Astrocyte (in vitro differentiated cells and primary cell): Measurements from ENCODE around the gene RILPL1. TPM values are rescaled to one million over a fixed set of nuclear protein-coding genes. Genes with fewer than 3 reads are reported as not detected.

Experiments used
- DNase-seq: peaks from one replicate; pipeline ENCODE4 v3.0.0-alpha.2; 2010; ENCODE audit warnings: low read depth
- FAIRE-seq: peaks from 2 replicates; lab custom pipeline; 2011; peaks lifted over from hg19 to GRCh38; lab: Jason Lieb, UNC
- H2AFZ ChIP-seq: 2 replicates; pipeline ENCODE4 v1.6.0; 2012; ENCODE audit warnings: low read depth, low read length, inconsistent platforms
- H3K27ac ChIP-seq: 2 replicates; pipeline ENCODE4 v1.5.1; 2011; ENCODE audit warnings: low read depth, low read length, inconsistent platforms
- H3K27me3 ChIP-seq: 2 replicates; pipeline ENCODE4 v1.6.0; 2011; ENCODE audit warnings: low read length, inconsistent platforms; ENCODE audit not compliant: insufficient read depth
- H3K36me3 ChIP-seq: 2 replicates; pipeline ENCODE4 v1.5.1; 2011; ENCODE audit warnings: low read length, inconsistent platforms; ENCODE audit not compliant: insufficient read depth
- H3K4me1 ChIP-seq: 2 replicates; pipeline ENCODE4 v1.5.1; 2011; ENCODE audit warnings: low read length, inconsistent platforms; ENCODE audit not compliant: insufficient read depth
- H3K4me2 ChIP-seq: 2 replicates; pipeline ENCODE4 v1.6.0; 2012; ENCODE audit warnings: low read length, inconsistent platforms
- H3K4me3 ChIP-seq: 2 replicates; pipeline ENCODE4 v1.5.1; 2011; ENCODE audit warnings: low read depth, mild to moderate bottlenecking, low read length, inconsistent platforms; ENCODE audit not compliant: insufficient read depth
- H3K79me2 ChIP-seq: 2 replicates; pipeline ENCODE4 v1.6.0; 2012; ENCODE audit warnings: mild to moderate bottlenecking, low read length, inconsistent platforms; ENCODE audit not compliant: insufficient read depth
- H3K9ac ChIP-seq: 2 replicates; pipeline ENCODE4 v1.6.0; 2012; ENCODE audit warnings: mild to moderate bottlenecking, low read length, inconsistent platforms
- H3K9me3 ChIP-seq: 2 replicates; pipeline ENCODE4 v1.5.1; 2012; ENCODE audit warnings: low read depth, mild to moderate bottlenecking, low read length, inconsistent platforms; ENCODE audit not compliant: insufficient read depth
- H4K20me1 ChIP-seq: 2 replicates; pipeline ENCODE4 v1.6.0; 2012; ENCODE audit warnings: low read length, inconsistent platforms; ENCODE audit not compliant: insufficient read depth
- H3K27ac Mint-ChIP-seq: one replicate; pipeline ENCODE4 v1.8.0; 2021; ENCODE audit warnings: mild to moderate bottlenecking, mixed read lengths; ENCODE audit not compliant: unreplicated experiment
- H3K27me3 Mint-ChIP-seq: one replicate; pipeline ENCODE4 v1.8.0; 2021; ENCODE audit warnings: low read depth, mixed read lengths; ENCODE audit not compliant: unreplicated experiment
- H3K36me3 Mint-ChIP-seq: one replicate; pipeline ENCODE4 v1.8.0; 2021; ENCODE audit warnings: low read depth, mixed read lengths; ENCODE audit not compliant: unreplicated experiment
- H3K4me1 Mint-ChIP-seq: one replicate; pipeline ENCODE4 v1.8.0; 2021; ENCODE audit warnings: low read depth, mixed read lengths; ENCODE audit not compliant: unreplicated experiment
- H3K4me3 Mint-ChIP-seq: one replicate; pipeline ENCODE4 v1.8.0; 2021; ENCODE audit warnings: mild to moderate bottlenecking, moderate library complexity, mixed read lengths; ENCODE audit not compliant: unreplicated experiment
- H3K9me3 Mint-ChIP-seq: one replicate; pipeline ENCODE4 v1.8.0; 2021; ENCODE audit warnings: mild to moderate bottlenecking, mixed read lengths; ENCODE audit not compliant: unreplicated experiment
- EZH2 ChIP-seq: IDR thresholded peaks from 2 replicates; pipeline ENCODE4 v1.6.1; 2012; ENCODE audit warnings: mild to moderate bottlenecking, low read length, inconsistent platforms; ENCODE audit not compliant: insufficient read depth
- total RNA-seq: library from RNA; stranded (reverse); gene quantifications from 2 replicates; pipeline ENCODE4 v1.2.1, GENCODE V29; 2021
- TF ChIP-seq, protein P1 (sequence below): IDR thresholded peaks from 2 replicates; pipeline ENCODE4 v1.5.1; 2011; ENCODE audit warnings: low read depth, mild to moderate bottlenecking, inconsistent platforms, low read length, moderate library complexity; ENCODE audit not compliant: insufficient read depth

Gene RILPL1
- total RNA-seq, 1 donor from 2014 or later = 23.0 TPM

DNA sequence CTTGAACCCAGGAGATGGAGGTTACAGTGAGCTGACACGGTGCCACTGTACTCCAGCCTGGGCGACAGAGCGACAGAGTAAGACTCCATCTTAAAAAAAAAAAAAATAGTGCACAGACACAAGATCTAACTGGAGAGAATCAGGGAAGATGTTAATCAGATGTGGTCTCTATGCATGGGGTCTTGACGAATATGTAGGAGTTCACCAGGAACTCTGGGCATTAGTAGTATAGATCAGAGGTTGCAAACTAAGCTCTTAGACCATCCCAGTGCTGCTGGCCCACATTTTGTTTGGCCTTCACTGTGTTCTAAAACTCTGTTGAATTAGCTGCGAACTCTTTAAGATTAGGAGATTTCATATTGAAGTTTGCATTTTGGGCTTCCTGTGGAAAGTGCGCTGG is 43.9 kb downstream of the RILPL1 start:
- no peak overlapping the region for H3K4me2 ChIP-seq
- H3K27ac Mint-ChIP-seq = no peak overlapping the region
- DNase-seq = no peak
- no peak overlapping the region for H3K4me3 Mint-ChIP-seq
- H2AFZ ChIP-seq = no peak overlapping the region
- FAIRE-seq = no peak
- no peak overlapping the region for H3K4me3 ChIP-seq
- H3K27ac ChIP-seq = no peak overlapping the region
- no peaks in the 10 kb centered on the region for H3K36me3 ChIP-seq
- H3K9me3 Mint-ChIP-seq = peaks cover 2% of the 10 kb centered on the region
- no peaks in the 10 kb centered on the region for H3K9me3 ChIP-seq
- no peaks in the 10 kb centered on the region for H3K4me1 ChIP-seq
- no peaks in the 10 kb centered on the region for H3K27me3 Mint-ChIP-seq
- H3K79me2 ChIP-seq = no peaks in the 10 kb centered on the region
- H3K36me3 Mint-ChIP-seq = peaks cover 16% of the 10 kb centered on the region
- no peak for TF ChIP-seq EZH2
- TF ChIP-seq, protein P1, sequence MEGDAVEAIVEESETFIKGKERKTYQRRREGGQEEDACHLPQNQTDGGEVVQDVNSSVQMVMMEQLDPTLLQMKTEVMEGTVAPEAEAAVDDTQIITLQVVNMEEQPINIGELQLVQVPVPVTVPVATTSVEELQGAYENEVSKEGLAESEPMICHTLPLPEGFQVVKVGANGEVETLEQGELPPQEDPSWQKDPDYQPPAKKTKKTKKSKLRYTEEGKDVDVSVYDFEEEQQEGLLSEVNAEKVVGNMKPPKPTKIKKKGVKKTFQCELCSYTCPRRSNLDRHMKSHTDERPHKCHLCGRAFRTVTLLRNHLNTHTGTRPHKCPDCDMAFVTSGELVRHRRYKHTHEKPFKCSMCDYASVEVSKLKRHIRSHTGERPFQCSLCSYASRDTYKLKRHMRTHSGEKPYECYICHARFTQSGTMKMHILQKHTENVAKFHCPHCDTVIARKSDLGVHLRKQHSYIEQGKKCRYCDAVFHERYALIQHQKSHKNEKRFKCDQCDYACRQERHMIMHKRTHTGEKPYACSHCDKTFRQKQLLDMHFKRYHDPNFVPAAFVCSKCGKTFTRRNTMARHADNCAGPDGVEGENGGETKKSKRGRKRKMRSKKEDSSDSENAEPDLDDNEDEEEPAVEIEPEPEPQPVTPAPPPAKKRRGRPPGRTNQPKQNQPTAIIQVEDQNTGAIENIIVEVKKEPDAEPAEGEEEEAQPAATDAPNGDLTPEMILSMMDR = no peak
- no peaks in the 10 kb centered on the region for H3K27me3 ChIP-seq
- no peak overlapping the region for H3K9ac ChIP-seq
- H4K20me1 ChIP-seq = no peaks in the 10 kb centered on the region
- no peaks in the 10 kb centered on the region for H3K4me1 Mint-ChIP-seq

DNA sequence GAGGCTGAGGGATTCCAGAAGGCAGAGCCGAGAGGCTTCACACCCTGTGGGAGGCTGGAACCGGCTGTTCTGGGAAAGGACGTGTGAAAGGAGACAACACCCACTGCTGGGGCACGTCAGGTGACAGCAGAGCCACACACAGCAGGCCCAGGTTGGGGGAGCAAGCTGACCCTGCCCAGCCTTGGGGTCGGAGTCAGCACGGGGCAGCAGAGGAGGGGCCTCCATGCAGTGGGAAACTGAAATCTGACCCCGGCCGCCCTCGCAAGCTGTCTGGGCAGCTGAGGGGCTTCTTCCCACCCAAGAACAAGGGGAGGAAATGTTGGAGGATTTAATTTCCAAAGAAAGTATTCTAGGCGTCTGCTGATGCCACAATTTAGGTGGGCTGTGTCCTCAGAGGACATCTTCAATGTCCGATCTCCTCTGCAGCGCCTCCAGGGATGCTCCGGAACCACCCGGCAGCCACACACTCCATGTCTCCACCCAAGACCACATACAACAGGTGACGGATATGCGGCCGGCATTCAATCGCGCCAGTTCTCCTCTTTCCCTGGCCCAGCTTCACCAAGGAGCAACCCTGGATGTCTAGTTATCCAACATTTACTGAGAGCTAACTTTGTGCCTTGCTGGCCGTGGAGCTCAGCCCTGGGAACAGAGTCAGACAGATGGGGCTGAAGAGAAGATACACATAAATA is 44.8 kb downstream of the RILPL1 start:
- Histone ChIP-seq H3K4me3 (no peak overlapping the region), H4K20me1 (no peaks in the 10 kb centered on the region), H3K79me2 (no peaks in the 10 kb centered on the region), H3K27me3 (no peaks in the 10 kb centered on the region), H3K4me1 (peaks cover 4% of the 10 kb centered on the region), H2AFZ (no peak overlapping the region), H3K27ac (no peak overlapping the region), H3K9me3 (no peaks in the 10 kb centered on the region), H3K9ac (no peak overlapping the region), H3K36me3 (no peaks in the 10 kb centered on the region), H3K4me2 (no peak overlapping the region)
- Mint-ChIP-seq H3K4me1 (peaks cover 7% of the 10 kb centered on the region), H3K36me3 (peaks cover 18% of the 10 kb centered on the region), H3K27me3 (no peaks in the 10 kb centered on the region), H3K9me3 (peaks cover 2% of the 10 kb centered on the region), H3K27ac (no peak overlapping the region), H3K4me3 (no peak overlapping the region)
- DNase-seq (no peak), FAIRE-seq (no peak)
- TF ChIP-seq, protein P1 = no peak
- no peak for TF ChIP-seq EZH2

DNA sequence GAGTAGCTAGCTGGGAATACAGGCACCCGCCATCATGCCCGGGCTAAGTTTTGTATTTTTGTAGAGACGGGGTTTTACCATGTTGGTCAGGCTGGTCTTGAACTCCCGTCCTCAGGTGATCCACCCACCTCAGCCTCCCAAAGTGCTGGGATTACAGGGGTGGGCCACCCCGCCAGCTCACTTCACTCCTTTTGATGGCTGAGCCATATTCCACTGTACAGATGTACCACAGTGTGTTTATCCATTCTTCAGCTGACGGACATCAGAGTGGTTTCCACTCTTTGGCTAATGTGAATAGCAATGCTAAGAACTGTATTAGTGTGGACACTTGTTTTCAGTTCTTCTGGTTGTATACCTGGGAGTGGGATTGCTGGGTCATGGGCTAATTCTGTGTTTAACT is 46.1 kb downstream of the RILPL1 start:
- Histone ChIP-seq H3K79me2 (no peaks in the 10 kb centered on the region), H2AFZ (no peak overlapping the region), H3K27ac (no peak overlapping the region), H3K9ac (no peak overlapping the region), H3K4me1 (peaks cover 4% of the 10 kb centered on the region), H3K36me3 (no peaks in the 10 kb centered on the region), H4K20me1 (peaks cover 8% of the 10 kb centered on the region), H3K4me2 (no peak overlapping the region), H3K9me3 (no peaks in the 10 kb centered on the region), H3K27me3 (no peaks in the 10 kb centered on the region), H3K4me3 (no peak overlapping the region)
- no peak for FAIRE-seq
- no peak for DNase-seq
- Mint-ChIP-seq H3K9me3 (peaks cover 2% of the 10 kb centered on the region), H3K27me3 (no peaks in the 10 kb centered on the region), H3K27ac (no peak overlapping the region), H3K36me3 (peaks cover 24% of the 10 kb centered on the region), H3K4me1 (peaks cover 15% of the 10 kb centered on the region), H3K4me3 (no peak overlapping the region)
- TF ChIP-seq, protein P1 = no peak
- no peak for TF ChIP-seq EZH2
